GM18873 (cell line): ENCODE measurements around the gene ACSM3.
"Not testable (repeated sequence)": the region's sequence is repeated elsewhere in the genome, so short reads cannot be mapped to it uniquely, and the experiment has no call there.

ENCODE experiments used
- ATAC-seq: cut with Tn5 transposase; IDR thresholded peaks from one replicate; pipeline ENCODE4 v1.9.1; 2021; ENCODE audit warnings: mild to moderate bottlenecking, moderate library complexity, moderate number of reproducible peaks; ENCODE audit not compliant: unreplicated experiment, low FRiP score

Gene ACSM3

GRCh38 chr16:20803561-20804214 is 39.9 kb downstream of the ACSM3 start:
- ATAC-seq = no peak

- not testable (repeated sequence) for ATAC-seq
Measured at GRCh38 chr16:20805684-20806167, 41.9 kb downstream of the ACSM3 start.

- ATAC-seq = peak; percentile 61
Measured at GRCh38 chr16:20806168-20807050, 42.6 kb downstream of the ACSM3 start, which contains the start of the genes ERI2 and REXO5. ERI2 (minus strand) TSS chr16:20806472; CDS start chr16:20806430, 42 bp downstream. REXO5 (plus strand) TSS chr16:20806527; CDS start chr16:20806954, 427 bp downstream.

GRCh38 chr16:20807862-20808261 is 44.0 kb downstream of the ACSM3 start:
- ATAC-seq = no peak

GRCh38 chr16:20811889-20812439 is 48.1 kb downstream of the ACSM3 start:
- ATAC-seq = no peak

- ATAC-seq = no peak
Measured at GRCh38 chr16:20812510-20812909, 48.7 kb downstream of the ACSM3 start.

GRCh38 chr16:20814784-20815183 is 51.0 kb downstream of the ACSM3 start:
- ATAC-seq = no peak

- ATAC-seq = no peak
Measured at GRCh38 chr16:20818929-20819585, 55.2 kb downstream of the ACSM3 start.

GRCh38 chr16:20821682-20822081 is 57.9 kb downstream of the ACSM3 start:
- no peak for ATAC-seq

- ATAC-seq = no peak
Measured at GRCh38 chr16:20822521-20823325, 58.9 kb downstream of the ACSM3 start.

GRCh38 chr16:20826039-20826566 is 62.3 kb downstream of the ACSM3 start:
- ATAC-seq = no peak

GRCh38 chr16:20829536-20829935 is 65.7 kb downstream of the ACSM3 start:
- no peak for ATAC-seq

- no peak for ATAC-seq
Measured at GRCh38 chr16:20830372-20830771, 66.6 kb downstream of the ACSM3 start.

GRCh38 chr16:20833086-20833485 is 69.3 kb downstream of the ACSM3 start:
- no peak for ATAC-seq

GRCh38 chr16:20838240-20838639 is 74.4 kb downstream of the ACSM3 start:
- no peak for ATAC-seq

- no peak for ATAC-seq
Measured at GRCh38 chr16:20839504-20839903, 75.7 kb downstream of the ACSM3 start.

GRCh38 chr16:20844054-20844453 is 80.2 kb downstream of the ACSM3 start:
- no peak for ATAC-seq

- ATAC-seq = no peak
Measured at GRCh38 chr16:20844588-20844987, 80.8 kb downstream of the ACSM3 start.

- no peak for ATAC-seq
Measured at GRCh38 chr16:20846030-20846429, 82.2 kb downstream of the ACSM3 start.

- ATAC-seq = no peak
Measured at GRCh38 chr16:20846551-20846950, 82.7 kb downstream of the ACSM3 start.
